ENCODE data around the gene MSI2. TPM values are rescaled to one million over a fixed set of nuclear protein-coding genes. Genes with fewer than 3 reads are reported as not detected.

MSI2 gene
- total and polyA plus RNA-seq, 2 donors (not counting 1 experiment from before 2014, with no cell fraction given) = 16.1 to 196 TPM

GRCh38 chr17:57375770-57376225 is 119.5 kb downstream of the MSI2 start:
- POLR2A ChIA-PET = no interaction called here
- intact Hi-C loops (cut with micrococcal nuclease) = no loop called here
- 91% methylated on average over 6 of the region's 12 CpGs for WGBS (ENCODE audit: insufficient coverage)

GRCh38 chr17:57377094-57377493 is 120.8 kb downstream of the MSI2 start:
- H3K79me2 ChIP-seq (ENCODE audit: control insufficient read depth, insufficient read depth, low read length) = peaks cover 82% of the 10 kb centered on the region
- peaks cover 0 to 4% of the 10 kb centered on the region in 2 experiments for H3K36me3 ChIP-seq (replicated peaks in 1 of 2; ENCODE audit: control extremely low read depth in 1 of 2, control insufficient read depth in 1 of 2, extremely low read depth in 1 of 2, insufficient read depth in 2 of 2, low read length in 1 of 2)
- no peak overlapping the region for H2AFZ ChIP-seq (ENCODE audit: insufficient read depth, low read depth, low read length, poor library complexity, severe bottlenecking)
- no peak overlapping the region for H3K9ac ChIP-seq (ENCODE audit: low read length)
- ChIA-PET CTCF (no interaction called here), POLR2A (no interaction called here)
- H3K4me2 ChIP-seq (replicated peaks; ENCODE audit: low read depth, low read length, poor library complexity, severe bottlenecking) = no peak overlapping the region
- no peaks in the 10 kb centered on the region for H3K27me3 Mint-ChIP-seq
- WGBS (ENCODE audit: insufficient coverage) = 95% methylated on average over 5 of the region's 7 CpGs
- no peak for ATAC-seq (ENCODE audit: low read depth)
- H3K4me1 ChIP-seq (ENCODE audit: control insufficient read depth in 2 of 2, insufficient read depth in 2 of 2, low read length in 2 of 2) = peaks cover 4 to 5% of the 10 kb centered on the region in 2 donors
- H3K4me3 Mint-ChIP-seq = no peak overlapping the region
- H3K9me3 Mint-ChIP-seq (ENCODE audit: insufficient read depth) = no peaks in the 10 kb centered on the region
- no peak overlapping the region for H3K27ac ChIP-seq (ENCODE audit: low read length in 2 of 2)
- peaks cover 10% of the 10 kb centered on the region for H4K20me1 ChIP-seq (ENCODE audit: control insufficient read depth, insufficient read depth, low read length, poor library complexity, severe bottlenecking)
- no peak overlapping the region for H3K4me3 ChIP-seq (ENCODE audit: control extremely low read depth in 1 of 5, extremely low read depth in 1 of 5, insufficient read depth in 1 of 5, low read depth in 2 of 5, low read length in 4 of 5)
- intact Hi-C loops (cut with micrococcal nuclease) = no loop called here
- no peak overlapping the region for H3K27ac Mint-ChIP-seq
- TF ChIP-seq CTCF (IDR thresholded peaks at IDR 0.05) (no peak), EZH2 (IDR thresholded peaks at IDR 0.05; ENCODE audit: borderline replicate concordance, insufficient read depth, low read depth, low read length, poor library complexity, severe bottlenecking) (no peak)
- no peaks in the 10 kb centered on the region for H3K27me3 ChIP-seq (replicated peaks in 1 of 4; ENCODE audit: control extremely low read depth in 1 of 4, control insufficient read depth in 3 of 4, insufficient read depth in 4 of 4, low read length in 3 of 4)
- H3K9me3 ChIP-seq (ENCODE audit: control extremely low read depth in 1 of 3, control insufficient read depth in 2 of 3, insufficient read depth in 1 of 3, low read length in 2 of 3) = peaks cover 0 to 4% (median 3%) of the 10 kb centered on the region in 3 donors
- DNase-seq = no peak
- H3K4me1 Mint-ChIP-seq = peaks cover 16% of the 10 kb centered on the region

More at GRCh38 chr17:57375770-57376225, 119.5 kb downstream of the MSI2 start:
- H3K4me1 ChIP-seq (ENCODE audit: control insufficient read depth in 2 of 2, insufficient read depth in 2 of 2, low read length in 2 of 2) = peaks cover 4 to 5% of the 10 kb centered on the region in 2 donors
- no peak overlapping the region for H3K4me3 ChIP-seq (ENCODE audit: control extremely low read depth in 1 of 5, extremely low read depth in 1 of 5, insufficient read depth in 1 of 5, low read depth in 2 of 5, low read length in 4 of 5)
- H4K20me1 ChIP-seq (ENCODE audit: control insufficient read depth, insufficient read depth, low read length, poor library complexity, severe bottlenecking) = peaks cover 2% of the 10 kb centered on the region
- H3K9ac ChIP-seq (ENCODE audit: low read length) = no peak overlapping the region
- peaks cover 0 to 4% (median 3%) of the 10 kb centered on the region in 3 donors for H3K9me3 ChIP-seq (ENCODE audit: control extremely low read depth in 1 of 3, control insufficient read depth in 2 of 3, insufficient read depth in 1 of 3, low read length in 2 of 3)
- CTCF ChIA-PET = no interaction called here
- H3K4me3 Mint-ChIP-seq = no peak overlapping the region
- no peak for DNase-seq
- H3K27me3 ChIP-seq (replicated peaks in 1 of 4; ENCODE audit: control extremely low read depth in 1 of 4, control insufficient read depth in 3 of 4, insufficient read depth in 4 of 4, low read length in 3 of 4) = no peaks in the 10 kb centered on the region
- H3K27me3 Mint-ChIP-seq = no peaks in the 10 kb centered on the region
- peaks cover 71% of the 10 kb centered on the region for H3K79me2 ChIP-seq (ENCODE audit: control insufficient read depth, insufficient read depth, low read length)
- no peak for ATAC-seq (ENCODE audit: low read depth)
- peaks cover 14% of the 10 kb centered on the region for H3K4me1 Mint-ChIP-seq
- no peaks in the 10 kb centered on the region for H3K9me3 Mint-ChIP-seq (ENCODE audit: insufficient read depth)
- no peak overlapping the region for H3K27ac Mint-ChIP-seq
- peaks cover 0 to 4% of the 10 kb centered on the region in 2 experiments for H3K36me3 ChIP-seq (replicated peaks in 1 of 2; ENCODE audit: control extremely low read depth in 1 of 2, control insufficient read depth in 1 of 2, extremely low read depth in 1 of 2, insufficient read depth in 2 of 2, low read length in 1 of 2)
- TF ChIP-seq CTCF (IDR thresholded peaks at IDR 0.05) (no peak), EZH2 (IDR thresholded peaks at IDR 0.05; ENCODE audit: borderline replicate concordance, insufficient read depth, low read depth, low read length, poor library complexity, severe bottlenecking) (no peak)
- H2AFZ ChIP-seq (ENCODE audit: insufficient read depth, low read depth, low read length, poor library complexity, severe bottlenecking) = no peak overlapping the region
- H3K4me2 ChIP-seq (replicated peaks; ENCODE audit: low read depth, low read length, poor library complexity, severe bottlenecking) = no peak overlapping the region
- H3K27ac ChIP-seq (ENCODE audit: low read length in 2 of 2) = no peak overlapping the region

All from B cell (primary cell).